ENCODE measurements around the gene TAS1R3. TPM values are rescaled to one million over a fixed set of nuclear protein-coding genes. Genes with fewer than 3 reads are reported as not detected.

The TAS1R3 gene
- total RNA-seq, 1 donor from 2014 or later: 0.50 TPM

DNA sequence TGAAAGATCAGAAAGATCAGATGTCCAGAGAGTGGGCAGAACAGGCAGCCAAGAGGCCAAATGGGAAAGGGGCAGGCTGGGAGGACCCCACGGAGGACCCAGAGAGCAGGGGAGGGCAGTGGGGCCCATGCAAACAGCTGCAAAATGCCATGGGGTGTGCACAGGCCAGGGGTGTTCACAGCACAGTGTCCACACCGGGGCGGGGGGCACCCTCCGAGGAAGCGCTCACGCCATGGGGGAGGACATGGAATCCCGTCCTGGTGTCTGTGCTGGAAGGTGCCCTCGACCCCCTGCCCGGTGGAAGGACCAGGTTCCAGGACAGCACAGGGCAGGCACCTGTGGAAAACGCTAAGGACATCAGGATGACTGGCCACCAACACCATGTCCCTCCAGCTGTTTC, 8.1 kb upstream of the TAS1R3 start:
- DNase-seq (ENCODE audit: low read depth): no peak
- Mint-ChIP-seq H3K27ac (ENCODE audit: unreplicated experiment) (no peak overlapping the region), H3K4me3 (ENCODE audit: unreplicated experiment) (peak overlapping the region; percentile 90), H3K9me3 (ENCODE audit: unreplicated experiment) (no peaks in the 10 kb centered on the region), H3K4me1 (ENCODE audit: low read depth, unreplicated experiment) (peaks cover 26% of the 10 kb centered on the region), H3K36me3 (ENCODE audit: low read depth, unreplicated experiment) (peaks cover 5% of the 10 kb centered on the region), H3K27me3 (ENCODE audit: low read depth, unreplicated experiment) (no peaks in the 10 kb centered on the region)
- no peaks in the 10 kb centered on the region for H3K27me3 ChIP-seq (ENCODE audit: insufficient read depth, low read length)
- peaks cover 70% of the 10 kb centered on the region for H4K20me1 ChIP-seq (ENCODE audit: insufficient read depth, low read length)
- no peak overlapping the region for H2AFZ ChIP-seq (ENCODE audit: low read depth, low read length)
- no peak overlapping the region for H3K27ac ChIP-seq (ENCODE audit: low read depth, low read length)
- H3K4me3 ChIP-seq (ENCODE audit: insufficient read depth, low read depth, low read length): no peak overlapping the region
- peak overlapping the region; percentile 41 for H3K9ac ChIP-seq (ENCODE audit: low read length)
- H3K4me1 ChIP-seq (ENCODE audit: insufficient read depth, low read length): peaks cover 35% of the 10 kb centered on the region
- no peaks in the 10 kb centered on the region for H3K9me3 ChIP-seq (ENCODE audit: insufficient read depth, low read depth, low read length)
- no peaks in the 10 kb centered on the region for H3K36me3 ChIP-seq (ENCODE audit: insufficient read depth, low read length)
- FAIRE-seq: no peak
- peak overlapping the region; percentile 73 for H3K4me2 ChIP-seq (ENCODE audit: low read length)
- no peak for TF ChIP-seq EZH2 (IDR thresholded peaks at IDR 0.05; ENCODE audit: insufficient read depth, low read length)
- TF ChIP-seq, protein P1, sequence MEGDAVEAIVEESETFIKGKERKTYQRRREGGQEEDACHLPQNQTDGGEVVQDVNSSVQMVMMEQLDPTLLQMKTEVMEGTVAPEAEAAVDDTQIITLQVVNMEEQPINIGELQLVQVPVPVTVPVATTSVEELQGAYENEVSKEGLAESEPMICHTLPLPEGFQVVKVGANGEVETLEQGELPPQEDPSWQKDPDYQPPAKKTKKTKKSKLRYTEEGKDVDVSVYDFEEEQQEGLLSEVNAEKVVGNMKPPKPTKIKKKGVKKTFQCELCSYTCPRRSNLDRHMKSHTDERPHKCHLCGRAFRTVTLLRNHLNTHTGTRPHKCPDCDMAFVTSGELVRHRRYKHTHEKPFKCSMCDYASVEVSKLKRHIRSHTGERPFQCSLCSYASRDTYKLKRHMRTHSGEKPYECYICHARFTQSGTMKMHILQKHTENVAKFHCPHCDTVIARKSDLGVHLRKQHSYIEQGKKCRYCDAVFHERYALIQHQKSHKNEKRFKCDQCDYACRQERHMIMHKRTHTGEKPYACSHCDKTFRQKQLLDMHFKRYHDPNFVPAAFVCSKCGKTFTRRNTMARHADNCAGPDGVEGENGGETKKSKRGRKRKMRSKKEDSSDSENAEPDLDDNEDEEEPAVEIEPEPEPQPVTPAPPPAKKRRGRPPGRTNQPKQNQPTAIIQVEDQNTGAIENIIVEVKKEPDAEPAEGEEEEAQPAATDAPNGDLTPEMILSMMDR (IDR thresholded peaks at IDR 0.05; ENCODE audit: insufficient read depth, low read depth, low read length): no peak
- peaks cover 79% of the 10 kb centered on the region for H3K79me2 ChIP-seq (ENCODE audit: insufficient read depth, low read length)

DNA sequence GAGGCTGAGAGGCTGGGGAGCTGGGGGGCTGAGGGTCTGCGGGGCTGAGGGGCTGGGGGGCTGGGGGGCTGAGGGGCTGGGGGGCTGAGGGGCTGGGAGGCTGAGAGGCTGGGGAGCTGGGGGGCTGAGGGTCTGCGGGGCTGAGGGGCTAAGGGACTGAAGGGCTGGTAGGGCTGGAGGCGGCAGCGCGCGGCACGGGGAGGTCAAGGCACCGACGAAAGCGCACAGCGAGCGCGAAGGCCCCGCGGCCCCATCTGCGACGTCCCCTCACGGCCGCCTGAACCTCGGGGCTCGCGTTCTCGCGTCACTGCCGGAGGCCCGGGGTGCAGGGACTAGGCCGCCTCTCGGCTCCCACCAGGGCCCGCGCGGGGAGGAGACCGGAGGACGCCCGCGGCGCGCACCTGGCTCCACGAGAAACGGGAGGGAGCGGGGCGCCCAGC, 7.0 kb upstream of the TAS1R3 start:
- Histone ChIP-seq H3K4me3 (ENCODE audit: insufficient read depth, low read depth, low read length) (peak overlapping the region; percentile 82), H4K20me1 (ENCODE audit: insufficient read depth, low read length) (peaks cover 67% of the 10 kb centered on the region), H3K79me2 (ENCODE audit: insufficient read depth, low read length) (peaks cover 74% of the 10 kb centered on the region), H3K27ac (ENCODE audit: low read depth, low read length) (peak overlapping the region; percentile 77), H3K9me3 (ENCODE audit: insufficient read depth, low read depth, low read length) (no peaks in the 10 kb centered on the region), H3K36me3 (ENCODE audit: insufficient read depth, low read length) (no peaks in the 10 kb centered on the region), H3K4me2 (ENCODE audit: low read length) (peak overlapping the region; percentile 83), H3K27me3 (ENCODE audit: insufficient read depth, low read length) (no peaks in the 10 kb centered on the region), H3K4me1 (ENCODE audit: insufficient read depth, low read length) (peaks cover 28% of the 10 kb centered on the region), H3K9ac (ENCODE audit: low read length) (peak overlapping the region; percentile 94), H2AFZ (ENCODE audit: low read depth, low read length) (peak overlapping the region; percentile 63)
- Mint-ChIP-seq H3K27ac (ENCODE audit: unreplicated experiment) (no peak overlapping the region), H3K36me3 (ENCODE audit: low read depth, unreplicated experiment) (peaks cover 4% of the 10 kb centered on the region), H3K27me3 (ENCODE audit: low read depth, unreplicated experiment) (no peaks in the 10 kb centered on the region), H3K4me3 (ENCODE audit: unreplicated experiment) (peak overlapping the region; percentile 70), H3K9me3 (ENCODE audit: unreplicated experiment) (no peaks in the 10 kb centered on the region), H3K4me1 (ENCODE audit: low read depth, unreplicated experiment) (peaks cover 18% of the 10 kb centered on the region)
- DNase-seq (ENCODE audit: low read depth): no peak
- no peak for TF ChIP-seq EZH2 (IDR thresholded peaks at IDR 0.05; ENCODE audit: insufficient read depth, low read length)
- no peak for FAIRE-seq

DNA sequence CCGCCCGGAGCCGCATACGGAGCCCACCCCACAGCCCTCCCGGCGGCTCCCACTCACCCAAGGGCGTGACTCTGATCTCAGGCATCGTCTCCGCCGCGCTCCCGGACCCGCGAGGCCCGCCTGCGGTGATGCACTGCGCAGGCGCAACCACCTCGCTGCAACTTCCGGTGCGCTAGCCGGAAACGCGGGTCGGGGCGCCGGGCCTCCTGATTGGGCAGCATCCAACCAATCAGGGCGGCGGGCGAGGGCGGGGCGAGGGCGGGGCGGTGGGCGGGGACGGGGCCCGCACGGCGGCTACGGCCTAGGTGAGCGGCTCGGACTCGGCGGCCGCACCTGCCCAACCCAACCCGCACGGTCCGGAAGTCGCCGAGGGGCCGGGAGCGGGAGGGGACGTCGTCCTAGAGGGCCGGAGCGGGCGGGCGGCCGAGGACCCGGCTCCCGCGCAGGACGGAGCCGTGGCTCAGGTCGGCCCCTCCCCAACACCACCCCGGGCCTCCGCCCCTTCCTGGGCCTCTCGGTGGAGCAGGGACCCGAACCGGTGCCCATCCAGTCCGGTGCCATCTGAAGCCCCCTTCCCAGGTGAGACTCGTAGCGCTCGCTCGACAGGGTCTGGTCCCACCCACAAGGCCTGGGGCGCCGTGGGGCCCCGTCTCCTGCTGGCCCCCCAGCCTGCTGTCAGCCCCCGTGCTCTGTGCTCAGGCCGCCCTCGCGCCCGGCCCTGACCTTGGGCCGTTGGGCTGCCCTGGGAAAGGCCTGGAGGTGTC, 6.4 kb upstream of the TAS1R3 start, which contains the start of the genes CPTP and INTS11:
Gene CPTP, plus strand, starts transcription at position 279 of the 764 bp plus-strand sequence. CDS start 2,109 bp downstream, outside the sequence.
Gene INTS11, minus strand, starts transcription at position 137 of the 764 bp plus-strand sequence. Its CDS starts 52 bp downstream, at position 85.
- H3K4me1 Mint-ChIP-seq (ENCODE audit: low read depth, unreplicated experiment): peaks cover 18% of the 10 kb centered on the region
- peaks cover 67% of the 10 kb centered on the region for H4K20me1 ChIP-seq (ENCODE audit: insufficient read depth, low read length)
- peak within 1 kb of the TSS; percentile 63 for H2AFZ ChIP-seq (ENCODE audit: low read depth, low read length)
- no peaks in the 10 kb centered on the region for H3K27me3 ChIP-seq (ENCODE audit: insufficient read depth, low read length)
- peak within 1 kb of the TSS; percentile 79 for H3K27ac Mint-ChIP-seq (ENCODE audit: unreplicated experiment)
- no peak for FAIRE-seq
- peaks cover 68% of the 10 kb centered on the region for H3K79me2 ChIP-seq (ENCODE audit: insufficient read depth, low read length)
- H3K4me3 Mint-ChIP-seq (ENCODE audit: unreplicated experiment): peak within 1 kb of the TSS; percentile 90
- H3K36me3 Mint-ChIP-seq (ENCODE audit: low read depth, unreplicated experiment): no peaks in the 10 kb centered on the region
- no peaks in the 10 kb centered on the region for H3K27me3 Mint-ChIP-seq (ENCODE audit: low read depth, unreplicated experiment)
- no peak for TF ChIP-seq EZH2 (IDR thresholded peaks at IDR 0.05; ENCODE audit: insufficient read depth, low read length)
- TF ChIP-seq, protein P1 (IDR thresholded peaks at IDR 0.05; ENCODE audit: insufficient read depth, low read depth, low read length): no peak
- H3K27ac ChIP-seq (ENCODE audit: low read depth, low read length): peak within 1 kb of the TSS; percentile 77
- H3K4me1 ChIP-seq (ENCODE audit: insufficient read depth, low read length): peaks cover 28% of the 10 kb centered on the region
- peak within 1 kb of the TSS; percentile 98 for H3K4me2 ChIP-seq (ENCODE audit: low read length)
- H3K9me3 Mint-ChIP-seq (ENCODE audit: unreplicated experiment): no peaks in the 10 kb centered on the region
- H3K9me3 ChIP-seq (ENCODE audit: insufficient read depth, low read depth, low read length): no peaks in the 10 kb centered on the region
- DNase-seq (ENCODE audit: low read depth): peak; percentile 48
- peak within 1 kb of the TSS; percentile 82 for H3K4me3 ChIP-seq (ENCODE audit: insufficient read depth, low read depth, low read length)
- no peaks in the 10 kb centered on the region for H3K36me3 ChIP-seq (ENCODE audit: insufficient read depth, low read length)
- peak within 1 kb of the TSS; percentile 94 for H3K9ac ChIP-seq (ENCODE audit: low read length)

All from astrocyte (in vitro differentiated cells and primary cell).